KMS-11 (cell line): Measurements from ENCODE around the gene ZBTB17.

ENCODE experiments used
- H2AFZ ChIP-seq: fragments of 200-600 bp; sonication (generic); 2 replicates; pipeline ENCODE4 v1.6.1; 2016; ENCODE audit warnings: antibody characterized with exemption, mixed run types, low read depth
- H3K27ac ChIP-seq: fragments of 200-600 bp; sonication (generic); 2 replicates; pipeline ENCODE4 v1.6.1; 2016; ENCODE audit warnings: mild to moderate bottlenecking, mixed run types
- H3K27me3 ChIP-seq: fragments of 200-600 bp; sonication (generic); 2 replicates; pipeline ENCODE4 v1.6.1; 2017; ENCODE audit warnings: mild to moderate bottlenecking, low read depth, mixed run types, moderate library complexity; ENCODE audit not compliant: insufficient read depth
- H3K36me3 ChIP-seq: fragments of 200-600 bp; sonication (generic); 2 replicates; pipeline ENCODE4 v1.6.1; 2017; ENCODE audit warnings: mild to moderate bottlenecking, mixed run types; ENCODE audit not compliant: insufficient read depth
- H3K4me1 ChIP-seq: fragments of 200-600 bp; sonication (generic); 2 replicates; pipeline ENCODE4 v1.6.1; 2016; ENCODE audit warnings: mild to moderate bottlenecking, low read depth, mixed run types; ENCODE audit not compliant: poor library complexity, severe bottlenecking
- H3K4me2 ChIP-seq: fragments of 200-600 bp; sonication (generic); 2 replicates; pipeline ENCODE4 v1.7.0; 2016; ENCODE audit warnings: mild to moderate bottlenecking, mixed run types
- H3K4me3 ChIP-seq: fragments of 200-600 bp; sonication (generic); IDR thresholded peaks from 2 replicates; pipeline ENCODE4 v1.6.1; 2017; ENCODE audit warnings: low read depth, low read length, mixed read lengths; ENCODE audit not compliant: insufficient read depth
- H3K79me2 ChIP-seq: fragments of 200-600 bp; sonication (generic); 2 replicates; pipeline ENCODE4 v1.6.1; 2016; ENCODE audit warnings: low read depth, mixed run types; ENCODE audit not compliant: insufficient read depth
- H3K9ac ChIP-seq: fragments of 200-600 bp; sonication (generic); 2 replicates; pipeline ENCODE4 v1.6.1; 2016; ENCODE audit warnings: mild to moderate bottlenecking, mixed run types
- H4K20me1 ChIP-seq: fragments of 200-600 bp; sonication (generic); 2 replicates; pipeline ENCODE4 v1.6.1; 2016; ENCODE audit warnings: mild to moderate bottlenecking, mixed run types; ENCODE audit not compliant: insufficient read depth
- TF ChIP-seq, protein P1 (sequence below): fragments of 200-600 bp; sonication (generic); conservative IDR thresholded peaks from 2 replicates; pipeline ENCODE4 v1.6.1; 2017; ENCODE audit warnings: low read depth, mild to moderate bottlenecking, antibody characterized with exemption, low read length, moderate library complexity, mixed read lengths

ZBTB17 gene

DNA sequence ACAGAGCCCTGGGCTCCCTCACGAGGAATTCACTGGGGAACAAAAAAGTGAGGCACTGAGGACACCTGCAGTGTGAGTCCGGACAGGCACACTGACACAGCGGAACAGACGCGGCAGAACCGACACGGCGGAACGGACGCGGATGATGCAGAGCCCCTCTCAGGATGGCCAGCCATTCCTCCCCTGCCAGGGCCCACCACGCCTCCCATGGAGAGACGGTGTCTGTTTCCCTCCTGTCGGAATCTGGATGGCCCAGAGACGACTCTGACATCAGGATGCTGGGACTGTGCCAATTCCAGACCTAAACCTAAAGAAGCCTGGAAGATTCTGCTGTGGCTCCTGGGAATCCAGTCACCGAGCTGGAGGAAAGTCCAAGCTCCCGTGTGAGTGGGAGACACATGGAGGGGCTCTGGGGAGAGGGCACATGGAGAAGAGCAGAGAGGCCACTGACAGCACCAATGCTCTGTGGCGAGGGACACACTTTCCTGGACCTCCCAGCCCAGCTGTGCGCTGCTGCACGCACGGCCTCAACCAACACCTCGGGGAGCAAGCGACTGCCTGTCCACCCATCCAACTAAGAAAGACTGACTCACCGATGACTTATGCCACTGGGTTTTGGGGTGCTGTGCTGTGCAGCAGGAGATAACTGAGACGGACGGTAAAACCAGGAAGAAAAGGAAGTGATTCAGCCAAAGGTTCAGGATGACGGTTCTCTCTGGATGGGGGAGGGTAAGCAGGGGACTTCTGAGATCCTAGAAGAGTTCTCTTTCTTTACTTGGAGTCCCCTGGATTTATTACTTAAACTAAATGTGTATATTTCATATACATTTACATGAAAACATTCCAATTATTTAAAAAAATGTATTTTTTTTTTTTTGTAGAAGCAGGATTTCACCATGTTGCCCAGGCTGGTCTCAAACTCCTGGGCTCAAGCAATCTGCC is 23.3 kb downstream of the ZBTB17 start:
- H4K20me1 ChIP-seq = no peaks in the 10 kb centered on the region; the same call in 1 of the 2 replicates
- TF ChIP-seq, protein P1, sequence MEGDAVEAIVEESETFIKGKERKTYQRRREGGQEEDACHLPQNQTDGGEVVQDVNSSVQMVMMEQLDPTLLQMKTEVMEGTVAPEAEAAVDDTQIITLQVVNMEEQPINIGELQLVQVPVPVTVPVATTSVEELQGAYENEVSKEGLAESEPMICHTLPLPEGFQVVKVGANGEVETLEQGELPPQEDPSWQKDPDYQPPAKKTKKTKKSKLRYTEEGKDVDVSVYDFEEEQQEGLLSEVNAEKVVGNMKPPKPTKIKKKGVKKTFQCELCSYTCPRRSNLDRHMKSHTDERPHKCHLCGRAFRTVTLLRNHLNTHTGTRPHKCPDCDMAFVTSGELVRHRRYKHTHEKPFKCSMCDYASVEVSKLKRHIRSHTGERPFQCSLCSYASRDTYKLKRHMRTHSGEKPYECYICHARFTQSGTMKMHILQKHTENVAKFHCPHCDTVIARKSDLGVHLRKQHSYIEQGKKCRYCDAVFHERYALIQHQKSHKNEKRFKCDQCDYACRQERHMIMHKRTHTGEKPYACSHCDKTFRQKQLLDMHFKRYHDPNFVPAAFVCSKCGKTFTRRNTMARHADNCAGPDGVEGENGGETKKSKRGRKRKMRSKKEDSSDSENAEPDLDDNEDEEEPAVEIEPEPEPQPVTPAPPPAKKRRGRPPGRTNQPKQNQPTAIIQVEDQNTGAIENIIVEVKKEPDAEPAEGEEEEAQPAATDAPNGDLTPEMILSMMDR = no peak
- no peak overlapping the region for H3K27ac ChIP-seq
- no peaks in the 10 kb centered on the region for H3K27me3 ChIP-seq
- H3K4me2 ChIP-seq = no peak overlapping the region
- H3K36me3 ChIP-seq = no peaks in the 10 kb centered on the region
- H3K4me1 ChIP-seq = peaks cover 13% of the 10 kb centered on the region
- no peak overlapping the region for H3K4me3 ChIP-seq
- peaks cover 4% of the 10 kb centered on the region; the same call in 1 of the 2 replicates for H3K79me2 ChIP-seq
- no peak overlapping the region for H2AFZ ChIP-seq
- H3K9ac ChIP-seq = no peak overlapping the region

DNA sequence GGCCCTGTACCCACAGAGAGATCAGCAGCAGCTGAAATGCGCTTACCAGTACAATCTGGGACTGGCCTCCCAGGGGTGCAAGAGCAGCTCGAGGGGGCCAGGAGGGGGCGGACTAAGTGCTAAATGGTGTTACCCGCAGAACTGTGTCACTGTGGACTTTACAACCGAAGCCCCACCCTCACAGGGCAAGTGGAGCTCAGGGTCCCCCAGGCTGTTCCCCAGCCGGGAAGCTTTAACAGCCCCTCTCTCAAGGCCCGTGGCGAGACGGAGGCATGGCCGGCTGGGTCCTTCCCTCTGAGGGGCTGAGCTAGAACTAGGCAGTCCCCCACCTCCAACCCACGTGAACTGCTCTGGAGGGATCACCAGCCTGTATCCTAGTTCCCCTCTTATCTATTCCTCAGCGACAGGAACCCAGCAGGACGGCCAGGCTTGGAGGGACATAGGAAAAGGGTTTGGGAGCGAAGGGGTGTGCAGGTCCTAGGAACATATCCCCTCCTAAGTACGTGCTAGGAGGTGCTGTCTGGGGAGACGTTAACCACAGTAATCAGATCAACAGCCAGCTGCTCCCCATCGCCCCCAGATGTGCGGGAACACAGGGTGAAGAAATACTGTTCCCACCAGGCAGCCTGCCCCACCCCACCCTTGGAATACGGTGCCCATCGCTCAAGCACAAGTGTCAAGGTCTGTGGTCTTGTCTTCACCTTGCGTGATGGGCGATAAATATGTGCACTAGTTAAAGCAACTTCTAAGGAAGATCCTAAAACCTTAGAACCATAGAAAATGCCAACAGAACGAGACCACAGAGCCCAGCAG is 24.4 kb downstream of the ZBTB17 start:
- TF ChIP-seq, protein P1 = no peak
- Histone ChIP-seq H3K9ac (no peak overlapping the region), H3K79me2 (no peaks in the 10 kb centered on the region; the same call in 1 of the 2 replicates)

DNA sequence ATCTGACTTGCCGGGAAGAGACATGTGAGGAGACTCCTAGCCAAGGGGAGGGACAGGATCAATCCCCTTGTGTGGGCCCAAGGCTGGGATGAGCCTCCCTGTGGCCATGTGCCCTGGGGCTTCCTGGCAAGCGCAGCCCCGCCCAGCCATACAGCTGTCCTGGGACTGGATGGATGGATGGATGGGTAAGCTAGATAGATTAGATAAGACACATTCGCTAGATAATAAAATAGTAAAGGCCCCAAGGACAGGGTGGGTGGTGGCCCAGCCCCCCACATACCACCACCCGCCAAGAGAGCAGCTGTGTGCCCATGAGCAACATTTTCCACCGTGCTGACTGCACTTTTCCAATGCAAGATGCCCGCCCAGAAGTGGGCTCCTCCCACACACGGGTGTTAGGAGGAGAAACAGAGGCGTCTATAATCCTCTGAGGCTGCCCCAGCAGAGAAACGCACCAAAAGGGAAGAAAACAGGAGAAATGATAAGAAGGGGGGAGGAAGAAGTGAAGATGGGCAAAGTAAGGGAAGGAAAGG is 25.1 kb downstream of the ZBTB17 start:
- TF ChIP-seq, protein P1 = no peak
- Histone ChIP-seq H3K36me3 (no peaks in the 10 kb centered on the region), H3K27ac (no peak overlapping the region), H3K4me1 (peaks cover 13% of the 10 kb centered on the region), H3K4me3 (no peak overlapping the region), H3K79me2 (no peaks in the 10 kb centered on the region), H3K4me2 (no peak overlapping the region), H3K9ac (no peak overlapping the region), H4K20me1 (no peaks in the 10 kb centered on the region; the same call in 1 of the 2 replicates), H3K27me3 (no peaks in the 10 kb centered on the region), H2AFZ (no peak overlapping the region)

More for the DNA sequence above, 24.4 kb downstream of the ZBTB17 start:
- H3K4me1 ChIP-seq = peaks cover 13% of the 10 kb centered on the region
- no peaks in the 10 kb centered on the region; the same call in 1 of the 2 replicates for H4K20me1 ChIP-seq
- no peaks in the 10 kb centered on the region for H3K36me3 ChIP-seq
- no peak overlapping the region for H2AFZ ChIP-seq
- no peaks in the 10 kb centered on the region for H3K27me3 ChIP-seq
- no peak overlapping the region for H3K27ac ChIP-seq
- H3K4me2 ChIP-seq = no peak overlapping the region
- no peak overlapping the region for H3K4me3 ChIP-seq

DNA sequence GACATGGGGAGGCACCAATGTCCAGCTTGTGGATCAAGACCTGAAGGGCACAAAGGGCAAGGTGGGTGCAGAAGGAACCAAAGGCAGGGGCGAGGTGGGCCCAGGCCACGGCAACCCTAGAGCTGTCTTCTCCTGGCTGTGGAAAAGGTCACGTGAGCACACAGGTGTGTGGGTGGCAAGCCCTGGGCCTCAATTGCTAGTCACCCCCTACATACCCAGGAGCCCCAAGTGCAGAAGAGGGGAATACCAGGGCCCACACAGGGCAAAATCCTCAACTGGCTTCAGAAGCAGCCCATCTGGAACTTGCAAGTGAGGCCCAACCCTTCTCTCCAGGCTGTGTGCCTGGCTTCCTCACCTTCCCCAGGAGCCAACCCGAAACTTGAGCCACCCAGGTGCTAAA is 25.6 kb downstream of the ZBTB17 start:
- H3K4me1 ChIP-seq = peaks cover 13% of the 10 kb centered on the region

More for the DNA sequence above, 25.6 kb downstream of the ZBTB17 start:
- H3K4me2 ChIP-seq = no peak overlapping the region
- H3K9ac ChIP-seq = no peak overlapping the region
- TF ChIP-seq, protein P1 = no peak
- H3K36me3 ChIP-seq = no peaks in the 10 kb centered on the region
- H3K4me3 ChIP-seq = no peak overlapping the region
- H3K27me3 ChIP-seq = no peaks in the 10 kb centered on the region
- H2AFZ ChIP-seq = no peak overlapping the region
- no peak overlapping the region for H3K27ac ChIP-seq
- H3K79me2 ChIP-seq = no peaks in the 10 kb centered on the region
- no peaks in the 10 kb centered on the region; the same call in 1 of the 2 replicates for H4K20me1 ChIP-seq
